Loucy (cell line): ENCODE measurements around the gene EFR3B.

Experiments
- EZH2phosphoT487 ChIP-seq: fragments of 200-600 bp; IDR thresholded peaks from 2 replicates; pipeline ENCODE4 v1.6.1; 2018; ENCODE audit warnings: antibody characterized with exemption, mild to moderate bottlenecking, moderate library complexity, borderline replicate concordance
- TF ChIP-seq, protein P1 (sequence below): fragments of 200-600 bp; sonication (generic); conservative IDR thresholded peaks from 2 replicates; pipeline ENCODE4 v1.5.1; 2014; ENCODE audit warnings: mild to moderate bottlenecking, antibody characterized with exemption, low read length

DNA sequence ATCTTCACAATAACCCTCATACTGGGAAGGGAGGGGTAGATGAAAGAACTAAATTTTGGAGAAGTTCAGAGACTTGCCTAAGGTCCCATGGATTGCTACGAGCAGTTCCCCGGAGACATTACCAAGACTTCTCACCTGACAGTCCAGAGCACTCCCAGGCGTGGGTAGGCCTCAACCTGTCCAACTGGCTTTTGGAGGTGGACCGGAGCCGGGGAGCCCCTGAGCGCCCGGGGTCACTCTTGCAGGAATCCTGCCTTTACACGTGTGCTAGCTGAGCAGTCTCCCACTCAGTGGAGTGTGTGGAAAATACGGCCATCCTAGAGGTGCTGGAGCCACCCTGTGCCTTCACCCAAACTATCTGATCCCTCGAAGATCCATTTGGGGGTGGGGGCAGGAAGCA, 118.5 kb downstream of the EFR3B start:
- no peak for TF ChIP-seq EZH2phosphoT487
- TF ChIP-seq, protein P1, sequence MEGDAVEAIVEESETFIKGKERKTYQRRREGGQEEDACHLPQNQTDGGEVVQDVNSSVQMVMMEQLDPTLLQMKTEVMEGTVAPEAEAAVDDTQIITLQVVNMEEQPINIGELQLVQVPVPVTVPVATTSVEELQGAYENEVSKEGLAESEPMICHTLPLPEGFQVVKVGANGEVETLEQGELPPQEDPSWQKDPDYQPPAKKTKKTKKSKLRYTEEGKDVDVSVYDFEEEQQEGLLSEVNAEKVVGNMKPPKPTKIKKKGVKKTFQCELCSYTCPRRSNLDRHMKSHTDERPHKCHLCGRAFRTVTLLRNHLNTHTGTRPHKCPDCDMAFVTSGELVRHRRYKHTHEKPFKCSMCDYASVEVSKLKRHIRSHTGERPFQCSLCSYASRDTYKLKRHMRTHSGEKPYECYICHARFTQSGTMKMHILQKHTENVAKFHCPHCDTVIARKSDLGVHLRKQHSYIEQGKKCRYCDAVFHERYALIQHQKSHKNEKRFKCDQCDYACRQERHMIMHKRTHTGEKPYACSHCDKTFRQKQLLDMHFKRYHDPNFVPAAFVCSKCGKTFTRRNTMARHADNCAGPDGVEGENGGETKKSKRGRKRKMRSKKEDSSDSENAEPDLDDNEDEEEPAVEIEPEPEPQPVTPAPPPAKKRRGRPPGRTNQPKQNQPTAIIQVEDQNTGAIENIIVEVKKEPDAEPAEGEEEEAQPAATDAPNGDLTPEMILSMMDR, result no peak
